Measurements from ENCODE around the gene ZNRF3. TPM values are rescaled to one million over a fixed set of nuclear protein-coding genes. Genes with fewer than 3 reads are reported as not detected.
"Not testable (repeated sequence)": the region's sequence is repeated elsewhere in the genome, so short reads cannot be mapped to it uniquely, and the experiment has no call there.

Gene ZNRF3
- total RNA-seq, 2 donors from 2014 or later = 7.9 to 11.5 TPM

DNA sequence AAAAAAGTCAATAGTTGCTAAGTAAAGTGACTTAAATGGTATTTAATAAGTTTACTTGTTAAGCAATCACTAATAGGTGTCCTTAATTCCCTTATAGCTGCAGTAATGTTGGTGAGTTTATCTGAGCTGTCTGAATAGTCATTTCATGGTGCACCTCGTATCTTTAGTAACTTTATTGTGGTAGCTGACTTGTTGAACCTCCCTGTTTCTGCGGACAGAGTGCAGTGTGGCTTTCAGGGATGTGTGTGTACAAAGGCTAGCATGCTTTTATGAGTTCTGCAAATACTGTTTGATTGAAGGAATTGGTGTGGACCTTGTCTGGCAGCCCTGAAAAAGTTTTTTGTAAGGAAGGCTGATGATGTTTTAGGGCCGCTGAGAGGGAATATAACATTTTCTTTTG, 2.6 kb downstream of the ZNRF3 start:
- Histone ChIP-seq H3K27ac (no peak overlapping the region), H3K9me3 (no peaks in the 10 kb centered on the region), H3K27me3 (no peaks in the 10 kb centered on the region), H3K4me1 (peaks cover 0 to 27% of the 10 kb centered on the region in 2 donors), H3K36me3 (no peaks in the 10 kb centered on the region), H3K4me3 (no peak overlapping the region)
- TF ChIP-seq CTCF (IDR thresholded peaks at IDR 0.05) = no peak
- no peak for DNase-seq (ENCODE audit: low spot score)

- not testable (repeated sequence) for DNase-seq (ENCODE audit: low spot score); H3K27ac ChIP-seq; H3K27me3 ChIP-seq; H3K36me3 ChIP-seq; H3K4me3 ChIP-seq; H3K9me3 ChIP-seq
- peaks cover 0 to 32% of the 10 kb centered on the region in 2 donors for H3K4me1 ChIP-seq
Measured at GRCh38 chr22:28886679-28887078, 3.3 kb downstream of the ZNRF3 start.

DNA sequence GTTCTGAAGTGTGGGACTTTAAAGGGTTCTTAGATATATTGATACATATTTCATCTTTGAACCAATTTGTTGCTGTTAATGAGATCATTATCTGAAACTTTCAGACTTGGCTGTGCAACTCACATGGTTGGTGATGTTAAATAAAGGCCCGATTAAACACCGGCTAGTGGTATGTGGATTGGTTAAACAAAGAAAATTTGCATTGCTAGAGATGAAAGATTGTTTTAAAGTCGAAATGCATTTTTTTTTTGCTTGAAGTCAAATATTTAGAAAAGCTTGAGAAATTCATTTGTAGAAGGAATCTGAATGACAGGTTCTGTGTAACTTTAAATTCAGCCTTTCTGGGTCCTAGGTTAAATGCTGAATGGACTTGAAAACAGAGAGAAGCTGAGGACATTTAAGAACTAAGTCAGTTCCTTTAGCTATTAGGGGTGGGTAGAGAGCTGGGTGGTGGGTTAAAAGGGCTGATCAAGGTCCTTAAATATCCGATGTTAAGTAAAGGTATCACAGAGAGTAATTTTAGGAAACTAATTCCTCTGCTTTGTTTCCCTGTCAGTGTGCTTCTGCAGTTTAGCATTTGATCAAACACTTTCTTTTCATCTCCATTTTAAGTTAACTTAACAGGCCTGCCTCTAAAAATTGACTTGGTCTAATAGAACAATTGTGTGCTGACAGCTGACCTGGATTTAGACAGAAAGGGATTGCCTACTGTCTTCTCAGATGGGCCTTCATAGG, 4.5 kb downstream of the ZNRF3 start:
- Histone ChIP-seq H3K27me3 (no peaks in the 10 kb centered on the region), H3K4me3 (no peak overlapping the region), H3K36me3 (no peaks in the 10 kb centered on the region), H3K4me1 (peaks cover 0 to 33% of the 10 kb centered on the region in 2 donors), H3K27ac (no peak overlapping the region), H3K9me3 (no peaks in the 10 kb centered on the region)
- no peak for DNase-seq (ENCODE audit: low spot score)
- no peak for TF ChIP-seq CTCF (IDR thresholded peaks at IDR 0.05)

DNA sequence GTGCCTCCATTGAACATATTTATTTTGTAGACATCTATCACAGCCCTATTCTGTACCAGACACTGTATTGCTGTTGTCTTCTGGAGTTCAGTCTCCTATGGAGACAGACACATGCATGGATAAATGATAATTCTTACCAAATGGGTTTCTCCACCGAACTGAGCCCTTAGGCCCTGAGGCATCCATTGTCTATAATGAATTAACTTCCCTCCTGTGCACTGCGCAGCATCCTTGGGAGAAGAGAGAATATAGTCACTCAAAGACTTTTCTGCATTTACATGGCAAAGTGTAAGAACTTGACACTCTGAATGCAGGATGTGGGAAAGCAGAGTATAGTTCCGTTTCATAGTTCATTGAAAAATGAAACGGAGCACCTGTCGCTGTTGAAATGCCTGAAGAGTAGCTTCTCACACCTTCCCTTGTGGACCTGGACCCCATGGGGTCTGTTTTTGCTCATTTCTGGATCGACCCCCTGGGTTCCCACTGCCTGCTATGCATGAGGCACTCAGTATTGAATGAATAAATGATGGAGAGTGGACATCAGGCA, 6.2 kb downstream of the ZNRF3 start:
- no peak for DNase-seq (ENCODE audit: low spot score)
- H3K36me3 ChIP-seq = no peaks in the 10 kb centered on the region
- H3K27me3 ChIP-seq = no peaks in the 10 kb centered on the region
- H3K4me1 ChIP-seq = peaks cover 0 to 29% of the 10 kb centered on the region in 2 donors
- H3K4me3 ChIP-seq = no peak overlapping the region
- no peak overlapping the region for H3K27ac ChIP-seq
- no peak for TF ChIP-seq CTCF (IDR thresholded peaks at IDR 0.05)
- no peaks in the 10 kb centered on the region for H3K9me3 ChIP-seq

DNA sequence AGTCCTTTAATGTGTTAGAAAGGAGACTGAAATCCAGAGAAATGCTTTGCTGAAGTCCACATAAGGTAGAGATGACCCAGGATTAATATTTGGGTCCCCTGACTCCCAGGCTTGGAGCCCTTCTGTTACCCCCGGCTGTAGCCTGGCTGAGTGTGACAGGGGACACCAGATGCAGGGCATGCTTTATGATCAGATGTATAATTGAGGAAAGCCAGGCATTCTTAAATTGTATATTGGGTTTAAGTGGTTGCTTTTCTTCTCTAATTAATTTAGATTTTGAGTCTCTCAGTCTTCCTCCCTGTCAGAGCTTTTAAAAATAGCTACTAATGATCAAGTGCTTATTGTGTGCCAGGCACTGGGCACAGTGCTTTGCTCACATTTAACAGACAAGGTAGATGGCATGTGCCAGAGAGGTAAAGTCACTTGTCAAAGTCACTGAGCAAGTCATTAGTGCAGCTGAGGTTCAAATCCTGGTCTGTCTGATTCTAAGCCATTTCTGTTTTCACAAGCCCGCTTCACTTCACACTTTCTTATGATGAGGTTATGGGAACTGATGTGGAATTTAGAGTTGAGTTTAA, 7.9 kb downstream of the ZNRF3 start:
- Histone ChIP-seq H3K36me3 (no peaks in the 10 kb centered on the region), H3K9me3 (no peaks in the 10 kb centered on the region), H3K4me3 (no peak overlapping the region), H3K27ac (no peak overlapping the region), H3K27me3 (no peaks in the 10 kb centered on the region), H3K4me1 (peaks cover 0 to 17% of the 10 kb centered on the region in 2 donors)
- DNase-seq (ENCODE audit: low spot score) = no peak
- TF ChIP-seq CTCF (IDR thresholded peaks at IDR 0.05) = no peak

GRCh38 chr22:28892175-28892731, 8.9 kb downstream of the ZNRF3 start:
- no peak for TF ChIP-seq CTCF (IDR thresholded peaks at IDR 0.05)
- Histone ChIP-seq H3K4me3 (no peak overlapping the region), H3K27ac (no peak overlapping the region), H3K36me3 (no peaks in the 10 kb centered on the region), H3K27me3 (no peaks in the 10 kb centered on the region), H3K9me3 (no peaks in the 10 kb centered on the region), H3K4me1 (peaks cover 0 to 17% of the 10 kb centered on the region in 2 donors)
- DNase-seq (ENCODE audit: low spot score) = no peak

All from right atrium auricular region (tissue), 2 donors.